CMK (cell line): ENCODE measurements around the gene DNAH3.
"Not testable (repeated sequence)": the region's sequence is repeated elsewhere in the genome, so short reads cannot be mapped to it uniquely, and the experiment has no call there.

Experiments
- DNase-seq: peaks from one replicate; pipeline ENCODE4 v3.0.0-alpha.2; 2010; ENCODE audit warnings: low read depth

Gene DNAH3

GRCh38 chr16:21128991-21129390 lies 21.7 kb downstream of the DNAH3 start:
- no peak for DNase-seq

DNA sequence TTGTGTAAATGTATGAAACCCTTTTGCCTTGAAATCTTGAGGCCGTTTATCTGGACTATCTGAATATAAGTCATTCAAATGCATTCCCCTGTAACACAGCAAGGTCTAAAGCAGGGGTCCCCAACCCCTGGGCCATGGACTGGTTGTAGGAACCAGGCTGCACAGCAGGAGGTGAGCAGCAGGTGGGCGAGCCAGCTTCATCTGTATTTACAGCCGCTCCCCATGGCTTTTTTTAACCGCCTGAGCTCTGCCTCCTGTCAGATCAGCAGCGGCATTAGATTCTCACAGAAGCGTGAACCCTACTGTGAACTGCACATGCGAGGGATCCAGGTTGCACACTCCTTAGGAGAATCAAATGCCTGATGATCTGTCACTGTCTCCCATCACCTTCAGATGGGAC lies 24.1 kb downstream of the DNAH3 start:
- DNase-seq: no peak

DNA sequence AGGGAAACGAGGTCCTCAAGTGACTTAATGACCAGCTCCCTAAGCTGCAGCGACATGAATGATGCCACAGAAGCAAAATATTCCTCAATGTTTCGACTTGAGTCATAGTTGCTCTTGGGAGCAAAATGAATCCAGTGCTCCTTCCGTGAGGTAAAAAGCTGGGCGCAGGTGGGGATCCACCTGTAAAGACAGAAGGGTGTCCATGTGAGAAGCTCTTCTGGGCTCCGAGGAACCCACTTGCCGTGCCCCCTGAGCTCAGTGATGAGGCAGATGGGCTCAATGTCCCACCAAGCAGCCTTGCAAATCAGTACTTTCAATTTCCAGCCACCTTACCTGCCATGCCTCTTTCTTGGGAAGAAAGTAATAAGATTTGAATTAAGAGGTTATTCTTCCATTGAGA lies 25.5 kb downstream of the DNAH3 start:
- no peak for DNase-seq

GRCh38 chr16:21120976-21121520 lies 29.6 kb downstream of the DNAH3 start:
- no peak for DNase-seq

DNA sequence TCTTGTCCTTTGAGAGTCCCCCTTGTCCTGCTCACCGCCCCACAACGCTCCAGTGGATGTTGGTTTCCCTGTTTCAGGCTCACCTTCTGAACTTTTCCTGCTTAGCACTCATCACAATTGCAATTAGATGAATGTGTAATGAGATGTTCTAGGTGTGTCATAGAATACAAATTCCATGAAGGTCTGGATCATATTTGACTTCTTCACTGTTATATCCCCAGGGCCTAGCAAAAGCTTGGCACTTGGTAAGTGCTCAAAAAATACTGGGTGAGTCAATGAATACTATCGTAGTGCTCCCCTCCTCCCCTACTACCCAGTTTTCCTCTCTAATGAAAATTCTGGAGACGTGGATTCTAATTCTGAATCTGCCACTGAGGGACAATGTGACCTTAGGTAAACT lies 33.1 kb downstream of the DNAH3 start:
- no peak for DNase-seq

GRCh38 chr16:21116148-21116693 lies 34.4 kb downstream of the DNAH3 start:
- peak; percentile 92 for DNase-seq

DNA sequence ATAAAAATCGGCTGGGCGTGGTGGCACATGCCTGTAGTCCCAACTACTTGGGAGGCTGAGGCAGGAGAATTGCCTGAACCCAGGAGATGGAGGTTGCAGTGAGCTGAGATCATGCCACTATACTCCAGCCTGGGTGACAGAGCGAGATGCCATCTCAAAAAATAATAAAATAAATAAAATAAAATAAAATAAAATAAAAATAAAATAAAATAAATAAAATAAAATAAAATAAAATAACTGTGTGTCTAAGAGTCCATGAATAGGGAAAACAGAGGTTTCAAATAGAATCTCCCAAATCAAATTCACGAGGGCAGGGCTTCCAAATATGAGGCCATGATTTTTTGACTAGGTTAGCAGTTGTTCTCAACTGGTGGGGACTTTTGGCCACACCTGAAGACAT lies 35.1 kb downstream of the DNAH3 start:
- not testable (repeated sequence) for DNase-seq

- DNase-seq: no peak
Measured at GRCh38 chr16:21103941-21104860, 46.4 kb downstream of the DNAH3 start.

GRCh38 chr16:21101631-21102420 lies 48.8 kb downstream of the DNAH3 start:
- no peak for DNase-seq

- DNase-seq: no peak
Measured at GRCh38 chr16:21100447-21100846, 50.2 kb downstream of the DNAH3 start.

DNA sequence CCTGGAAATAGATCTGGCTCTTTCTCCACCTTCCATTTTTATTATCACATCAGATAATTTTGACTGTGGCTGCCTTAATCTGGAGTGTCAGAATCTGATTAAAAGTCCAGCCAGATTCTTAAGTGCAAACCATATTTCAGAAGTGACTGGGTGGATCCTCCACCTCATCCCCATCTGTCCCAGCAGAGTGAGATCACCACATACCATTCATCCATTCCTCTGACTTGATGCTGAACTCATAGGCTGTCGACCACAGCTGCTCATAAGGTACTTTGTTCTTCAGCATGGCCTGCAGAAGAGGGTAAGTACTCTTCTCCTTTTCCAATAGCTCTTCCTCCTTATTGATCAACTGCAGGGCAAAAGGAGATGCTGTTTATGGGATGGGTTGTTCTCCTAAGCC lies 53.5 kb downstream of the DNAH3 start:
- no peak for DNase-seq

GRCh38 chr16:21094719-21095118 lies 55.9 kb downstream of the DNAH3 start:
- DNase-seq: not testable (repeated sequence)

- no peak for DNase-seq
Measured at GRCh38 chr16:21092951-21093350, 57.7 kb downstream of the DNAH3 start.

DNA sequence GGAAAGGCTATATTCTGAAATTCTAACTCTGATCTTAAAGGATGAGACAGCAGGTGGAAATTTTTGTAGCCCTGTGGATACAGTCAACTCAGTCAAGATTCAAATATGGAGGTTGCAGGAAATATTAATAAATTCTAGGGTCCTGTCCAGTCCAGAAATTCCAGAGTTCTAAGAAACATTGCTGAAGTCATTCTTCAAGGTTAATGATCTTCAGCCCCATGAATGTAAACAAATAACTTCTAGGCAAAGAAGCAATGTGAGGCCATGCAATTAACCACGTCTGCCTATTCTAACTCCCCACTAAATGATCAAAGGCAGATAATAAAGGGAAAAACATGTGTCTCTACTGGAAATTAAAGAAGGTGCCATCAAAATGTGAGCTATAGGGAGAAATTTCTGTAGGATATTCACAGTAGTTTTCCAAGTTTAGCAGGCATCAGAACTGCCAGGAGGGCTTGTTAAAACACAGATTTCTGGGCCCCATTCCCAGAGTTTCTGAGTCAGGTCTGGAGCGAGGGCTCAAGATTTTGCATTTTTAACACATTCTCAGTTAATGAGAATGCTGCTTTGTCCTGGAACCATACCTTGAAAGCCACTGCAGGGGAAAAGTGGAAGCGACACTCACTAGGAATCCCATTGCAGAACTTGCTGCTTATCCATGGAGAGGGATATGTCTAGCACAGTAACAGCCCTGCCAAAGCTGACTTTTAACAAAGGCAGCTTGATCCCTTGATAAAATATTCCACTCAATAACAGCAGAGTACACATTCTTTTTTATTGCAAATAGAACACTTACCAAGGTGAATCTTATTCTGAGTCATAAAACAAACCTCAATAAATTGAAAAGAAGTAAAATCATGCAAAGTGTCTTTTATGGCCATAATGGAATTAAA lies 61.8 kb downstream of the DNAH3 start:
- no peak for DNase-seq

DNA sequence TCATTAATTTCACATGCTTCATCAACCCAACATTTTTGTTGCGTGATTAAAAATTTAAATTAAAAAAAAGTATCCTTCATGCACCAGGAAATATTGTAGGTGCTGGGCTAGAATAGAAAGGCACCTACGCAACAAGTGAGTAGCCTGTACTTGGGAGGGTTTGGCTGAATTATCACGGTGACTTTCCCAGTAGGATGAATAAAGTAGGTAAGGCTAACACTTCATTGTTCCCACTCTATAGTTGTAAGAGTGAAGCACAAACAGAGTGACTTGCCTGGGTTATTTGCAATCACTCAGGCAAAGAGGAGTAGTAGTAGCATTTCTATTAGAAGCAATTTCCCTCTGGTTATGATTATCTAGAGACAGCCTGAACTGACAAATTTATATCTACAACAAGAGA lies 62.5 kb downstream of the DNAH3 start:
- DNase-seq: no peak

- DNase-seq: no peak
Measured at GRCh38 chr16:21084631-21085225, 65.9 kb downstream of the DNAH3 start.

GRCh38 chr16:21083729-21084268 lies 66.8 kb downstream of the DNAH3 start:
- peak; percentile 15 for DNase-seq

GRCh38 chr16:21081329-21081728 lies 69.3 kb downstream of the DNAH3 start:
- DNase-seq: no peak

DNA sequence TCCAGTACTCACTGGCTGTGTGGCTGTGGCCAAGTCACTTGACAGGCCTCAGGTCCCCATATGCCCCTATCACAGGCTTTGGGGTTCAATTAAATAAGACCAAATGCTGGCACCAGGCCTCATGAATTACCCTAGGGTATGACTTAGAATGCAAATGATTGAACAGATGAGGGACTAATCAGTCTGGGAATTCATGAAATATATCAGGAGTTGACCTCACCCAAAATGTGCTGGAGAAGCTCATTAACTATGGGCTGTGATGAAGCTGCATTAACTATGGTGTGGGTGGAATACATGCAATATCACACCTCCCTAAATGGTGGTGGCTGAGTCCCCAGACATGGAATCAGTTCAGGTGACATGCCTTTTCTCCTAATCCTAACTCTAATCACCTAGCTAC lies 72.1 kb downstream of the DNAH3 start:
- no peak for DNase-seq

DNA sequence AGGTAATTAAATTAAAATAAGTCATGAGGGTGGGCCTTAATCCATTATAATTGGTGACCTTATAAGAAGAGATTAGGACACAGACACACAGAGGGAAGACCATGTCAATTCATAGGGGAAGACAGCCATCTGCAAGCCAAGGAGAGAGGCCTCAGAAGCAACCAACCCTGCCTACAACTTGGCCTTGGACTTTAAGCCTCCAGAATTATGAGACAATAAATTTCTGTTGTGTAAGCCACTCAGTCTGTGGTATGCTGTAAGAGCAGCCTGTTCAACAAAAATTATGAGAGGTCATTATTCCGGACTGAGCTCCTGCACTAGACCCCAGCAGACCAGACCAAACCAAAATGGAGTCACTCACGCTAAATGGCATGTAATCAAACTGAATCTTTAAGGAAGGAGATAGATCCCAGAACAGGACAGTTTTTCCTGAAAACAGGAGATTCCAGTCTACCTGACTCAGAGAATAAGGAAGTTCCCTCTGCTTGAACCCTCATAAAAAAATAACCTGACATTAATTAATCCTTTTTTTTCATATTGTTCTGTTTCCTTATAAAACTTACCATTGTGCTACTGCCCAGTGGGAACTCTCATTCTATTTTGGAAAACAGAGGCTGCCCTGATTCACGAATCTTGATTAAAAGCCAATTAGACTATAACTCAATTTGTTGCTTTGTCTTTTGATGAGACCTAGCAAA lies 74.3 kb downstream of the DNAH3 start:
- DNase-seq: no peak
